ENCODE measurements around the gene SEPTIN3. TPM values are rescaled to one million over a fixed set of nuclear protein-coding genes. Genes with fewer than 3 reads are reported as not detected.

SEPTIN3 gene
- polyA plus RNA-seq, 1 experiment: 0.22 TPM

GRCh38 chr22:41923595-41924276 lies 45.5 kb upstream of the SEPTIN3 start:
- no peak for DNase-seq (ENCODE audit: low read depth, low spot score)
- CTCF ChIA-PET: interaction anchor here (0.8 to 4.2 kb wide), 2 partner anchors 17 to 177 kb away, joined by 3 to 22 read pairs; no protein-coding TSS in a partner anchor
- Histone ChIP-seq H3K27ac (ENCODE audit: low read depth, low read length) (no peak overlapping the region), H3K27me3 (ENCODE audit: control insufficient read depth, insufficient read depth, low read length) (peaks cover 12% of the 10 kb centered on the region), H3K4me3 (ENCODE audit: low read depth, low read length) (no peak overlapping the region), H3K9me3 (ENCODE audit: control insufficient read depth, insufficient read depth, low read length) (peaks cover 4% of the 10 kb centered on the region; the same call in 1 of the 2 replicates)
- POLR2A ChIA-PET: no interaction called here
- TF ChIP-seq, protein P1, sequence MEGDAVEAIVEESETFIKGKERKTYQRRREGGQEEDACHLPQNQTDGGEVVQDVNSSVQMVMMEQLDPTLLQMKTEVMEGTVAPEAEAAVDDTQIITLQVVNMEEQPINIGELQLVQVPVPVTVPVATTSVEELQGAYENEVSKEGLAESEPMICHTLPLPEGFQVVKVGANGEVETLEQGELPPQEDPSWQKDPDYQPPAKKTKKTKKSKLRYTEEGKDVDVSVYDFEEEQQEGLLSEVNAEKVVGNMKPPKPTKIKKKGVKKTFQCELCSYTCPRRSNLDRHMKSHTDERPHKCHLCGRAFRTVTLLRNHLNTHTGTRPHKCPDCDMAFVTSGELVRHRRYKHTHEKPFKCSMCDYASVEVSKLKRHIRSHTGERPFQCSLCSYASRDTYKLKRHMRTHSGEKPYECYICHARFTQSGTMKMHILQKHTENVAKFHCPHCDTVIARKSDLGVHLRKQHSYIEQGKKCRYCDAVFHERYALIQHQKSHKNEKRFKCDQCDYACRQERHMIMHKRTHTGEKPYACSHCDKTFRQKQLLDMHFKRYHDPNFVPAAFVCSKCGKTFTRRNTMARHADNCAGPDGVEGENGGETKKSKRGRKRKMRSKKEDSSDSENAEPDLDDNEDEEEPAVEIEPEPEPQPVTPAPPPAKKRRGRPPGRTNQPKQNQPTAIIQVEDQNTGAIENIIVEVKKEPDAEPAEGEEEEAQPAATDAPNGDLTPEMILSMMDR (IDR thresholded peaks at IDR 0.05; ENCODE audit: low read depth, low read length): no peak

DNA sequence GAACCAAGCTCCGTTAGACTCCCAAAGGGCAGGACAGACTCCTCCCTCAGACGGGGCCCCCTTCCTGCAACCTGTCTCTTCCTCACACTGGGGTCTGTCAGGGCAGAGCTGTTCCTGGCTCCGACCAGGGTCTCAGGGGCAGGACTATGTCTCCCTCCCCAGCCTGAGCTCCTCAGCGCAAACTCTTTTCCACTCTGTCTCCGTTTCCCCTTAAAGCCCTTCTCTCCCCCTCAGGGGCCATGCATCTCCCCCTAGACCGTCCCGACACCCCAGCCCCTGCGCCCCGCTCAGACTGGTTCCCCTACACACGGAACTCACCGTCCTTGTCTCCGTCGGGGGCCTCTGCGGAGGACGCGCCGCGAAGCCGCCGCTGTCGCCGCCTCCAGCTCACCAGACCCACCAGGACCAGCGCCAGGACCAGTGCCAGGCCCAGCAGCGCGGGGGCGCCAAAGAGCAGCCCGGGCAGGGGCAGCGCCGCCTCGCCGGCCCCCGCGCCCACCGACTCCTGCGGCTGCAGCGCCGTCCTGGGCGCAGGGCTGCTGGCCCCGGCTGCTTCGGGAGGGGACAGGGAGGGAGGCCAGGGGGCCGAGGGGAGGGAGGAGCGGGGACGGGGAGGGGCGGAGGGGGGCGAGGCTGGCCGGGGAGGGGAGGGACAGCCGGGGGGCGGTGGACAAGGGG lies 43.3 kb upstream of the SEPTIN3 start:
- Histone ChIP-seq H3K27me3 (ENCODE audit: control insufficient read depth, insufficient read depth, low read length) (peaks cover 12% of the 10 kb centered on the region), H3K9me3 (ENCODE audit: control insufficient read depth, insufficient read depth, low read length) (peaks cover under 1% of the 10 kb centered on the region; the same call in 1 of the 2 replicates), H3K4me3 (ENCODE audit: low read depth, low read length) (peak overlapping the region; percentile 38), H3K27ac (ENCODE audit: low read depth, low read length) (no peak overlapping the region)
- CTCF ChIA-PET: interaction anchor here (0.6 to 4.2 kb wide), 18 partner anchors 9 to 1657 kb away, joined by 3 to 22 read pairs (median 4); partner anchors contain the start of gene CENPM
- POLR2A ChIA-PET: no interaction called here
- TF ChIP-seq, protein P1 (IDR thresholded peaks at IDR 0.05; ENCODE audit: low read depth, low read length): peak; percentile 57
- no peak for DNase-seq (ENCODE audit: low read depth, low spot score)

DNA sequence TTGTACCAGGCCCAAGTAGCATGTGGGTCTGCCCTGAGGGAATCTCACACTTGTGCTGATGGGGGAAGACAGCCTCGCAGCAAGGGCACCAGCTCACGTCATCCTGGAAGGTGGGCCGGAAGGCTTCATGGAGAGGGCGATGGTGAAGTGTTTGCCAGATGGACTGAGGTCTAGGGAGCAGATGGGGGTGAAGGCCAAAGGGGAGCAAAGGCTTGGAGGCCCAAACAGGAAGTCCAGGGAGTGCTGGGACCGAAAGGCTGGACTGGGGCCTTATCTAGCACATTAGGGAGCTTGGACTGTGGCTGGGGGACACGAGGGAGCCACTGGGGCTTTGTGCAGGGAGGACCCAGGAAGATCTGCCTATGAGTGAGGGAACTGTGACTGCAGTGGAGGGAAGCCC lies 41.4 kb upstream of the SEPTIN3 start:
- Histone ChIP-seq H3K9me3 (ENCODE audit: control insufficient read depth, insufficient read depth, low read length) (no peaks in the 10 kb centered on the region; the same call in 1 of the 2 replicates), H3K27me3 (ENCODE audit: control insufficient read depth, insufficient read depth, low read length) (peaks cover 12% of the 10 kb centered on the region), H3K27ac (ENCODE audit: low read depth, low read length) (no peak overlapping the region), H3K4me3 (ENCODE audit: low read depth, low read length) (no peak overlapping the region)
- ChIA-PET POLR2A (no interaction called here), CTCF (interaction anchor here (4.2 kb wide), 1 partner anchor 181 kb away, joined by 22 read pairs; no protein-coding TSS in a partner anchor)
- DNase-seq (ENCODE audit: low read depth, low spot score): no peak
- TF ChIP-seq, protein P1 (IDR thresholded peaks at IDR 0.05; ENCODE audit: low read depth, low read length): no peak

- no peak overlapping the region for H3K4me3 ChIP-seq (ENCODE audit: low read depth, low read length)
- POLR2A ChIA-PET: interaction anchor here (0.5 to 1.2 kb wide), 2 partner anchors 15 to 298 kb away, joined by 3 read pairs; no protein-coding TSS in a partner anchor
- no peak for DNase-seq (ENCODE audit: low read depth, low spot score)
- TF ChIP-seq, protein P1 (IDR thresholded peaks at IDR 0.05; ENCODE audit: low read depth, low read length): no peak
- H3K9me3 ChIP-seq (ENCODE audit: control insufficient read depth, insufficient read depth, low read length): no peaks in the 10 kb centered on the region; the same call in 1 of the 2 replicates
- H3K27me3 ChIP-seq (ENCODE audit: control insufficient read depth, insufficient read depth, low read length): peaks cover 9% of the 10 kb centered on the region
- CTCF ChIA-PET: no interaction called here
- no peak overlapping the region for H3K27ac ChIP-seq (ENCODE audit: low read depth, low read length)
Observed at GRCh38 chr22:41928593-41929417, 40.4 kb upstream of the SEPTIN3 start.
